Stomach smooth muscle (tissue), 2 donors: ENCODE measurements around the gene SPACA4.
A peak's percentile ranks its signal among the peaks of the same experiment; 100 is the strongest.

ENCODE experiments used
- H3K27ac ChIP-seq: one replicate; pipeline ENCODE4 v1.7.0; 2013; ENCODE audit warnings: mild to moderate bottlenecking, low read length, inconsistent platforms
- H3K27me3 ChIP-seq, 2 donors: one replicate each; pipeline ENCODE4 v1.7.0; 2013; ENCODE audit warnings: low read length in 2 of 2; ENCODE audit not compliant: insufficient read depth in 2 of 2, control insufficient read depth in 1 of 2
- H3K36me3 ChIP-seq, 2 donors: one replicate each; pipeline ENCODE4 v1.7.0; 2013; ENCODE audit warnings: low read length in 2 of 2; ENCODE audit not compliant: control insufficient read depth in 2 of 2, insufficient read depth in 2 of 2
- H3K4me1 ChIP-seq: one replicate; pipeline ENCODE4 v1.7.0; 2013; ENCODE audit warnings: low read length; ENCODE audit not compliant: control insufficient read depth, insufficient read depth
- H3K4me3 ChIP-seq, 2 donors: one replicate each; pipeline ENCODE4 v1.7.0; 2013; ENCODE audit warnings: low read length in 2 of 2
- H3K9ac ChIP-seq, 2 donors: one replicate each; pipeline ENCODE4 v1.7.0; 2013; ENCODE audit warnings: low read length in 2 of 2, mild to moderate bottlenecking in 1 of 2
- H3K9me3 ChIP-seq, 2 donors: one replicate each; pipeline ENCODE4 v1.7.0; 2013; ENCODE audit warnings: low read length in 2 of 2; ENCODE audit not compliant: control insufficient read depth in 2 of 2
- donor health status: healthy.
- donor health status: Pancreatic carcinoma.

Gene SPACA4

DNA sequence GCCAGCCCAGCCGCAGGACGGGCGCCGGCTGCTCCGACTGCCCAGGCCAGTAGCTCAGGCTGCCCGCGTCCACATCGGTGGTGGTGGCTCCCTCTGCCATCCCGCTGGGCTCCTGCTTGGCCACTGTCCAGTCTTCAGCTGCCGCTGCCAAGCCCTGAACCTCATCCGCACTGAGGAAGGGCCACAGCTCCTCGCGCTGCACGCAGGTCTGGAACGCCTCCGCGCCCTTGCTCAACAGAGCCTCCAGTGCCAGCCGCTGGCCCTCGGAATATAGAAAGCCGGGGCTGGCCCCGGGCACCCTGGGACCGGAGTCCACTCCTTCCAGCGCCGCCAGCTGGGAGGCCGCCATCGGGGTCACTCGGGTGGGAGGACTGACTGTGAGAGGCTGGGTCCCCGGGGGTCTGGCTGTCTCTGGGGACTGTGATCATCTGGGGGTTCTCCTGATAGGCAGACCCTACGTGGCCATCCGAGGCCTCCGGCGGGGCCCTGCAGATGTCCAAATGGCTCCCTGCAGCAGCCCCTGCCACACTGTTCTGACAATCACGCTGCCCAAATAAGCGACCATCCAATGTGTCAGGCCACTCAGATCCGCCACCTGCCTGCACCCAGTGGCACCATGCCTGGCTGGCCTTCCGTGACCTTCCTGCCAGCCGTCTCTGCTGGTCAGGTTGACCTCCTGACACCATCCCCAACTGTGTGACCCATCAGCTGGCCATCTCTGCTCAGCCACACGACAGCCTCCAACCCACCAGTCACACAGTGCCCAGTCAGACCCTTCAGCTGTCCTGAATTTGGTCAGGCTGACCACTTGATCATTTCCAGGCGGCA, 6.7 kb downstream of the SPACA4 start:
- H3K4me1 ChIP-seq: peaks cover 22% of the 10 kb centered on the region
- H3K36me3 ChIP-seq: peaks cover 21 to 23% of the 10 kb centered on the region in 2 donors
- no peak overlapping the region for H3K27ac ChIP-seq
- no peak overlapping the region for H3K9ac ChIP-seq
- no peak overlapping the region for H3K4me3 ChIP-seq
- no peaks in the 10 kb centered on the region for H3K9me3 ChIP-seq
- no peaks in the 10 kb centered on the region for H3K27me3 ChIP-seq

DNA sequence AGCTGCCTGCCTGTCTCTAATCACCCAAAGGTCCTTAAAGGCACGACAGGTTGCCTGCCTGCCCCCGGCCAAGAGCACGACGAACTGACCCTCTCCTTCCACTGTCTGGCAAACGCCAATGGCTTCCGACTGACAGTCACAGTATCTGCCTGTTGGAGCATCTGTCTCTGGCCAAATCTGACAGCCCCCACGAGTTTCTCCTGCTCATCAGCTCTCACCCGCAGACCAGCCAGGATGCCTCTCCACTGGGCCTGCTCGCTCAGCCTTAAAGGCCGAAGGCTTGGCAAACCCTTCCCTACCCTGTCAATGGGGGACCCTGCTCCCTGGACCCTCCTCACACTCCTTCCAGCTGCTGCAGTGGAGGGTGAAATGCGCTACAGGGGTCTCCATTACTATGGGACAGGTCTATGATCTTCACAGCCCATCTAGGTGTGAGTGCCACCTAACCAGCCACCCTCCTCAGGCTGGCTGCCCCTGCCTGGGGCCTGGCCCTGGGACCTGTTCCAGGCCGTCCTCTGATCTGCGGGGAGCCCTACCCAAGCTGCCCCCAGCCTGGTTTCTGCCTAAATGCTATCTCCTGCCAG, 7.4 kb downstream of the SPACA4 start:
- no peaks in the 10 kb centered on the region for H3K9me3 ChIP-seq
- H3K4me1 ChIP-seq: peaks cover 25% of the 10 kb centered on the region
- no peaks in the 10 kb centered on the region for H3K27me3 ChIP-seq
- H3K27ac ChIP-seq: no peak overlapping the region
- H3K9ac ChIP-seq: no peak overlapping the region
- no peak overlapping the region for H3K4me3 ChIP-seq
- H3K36me3 ChIP-seq: peaks cover 21 to 23% of the 10 kb centered on the region in 2 donors

DNA sequence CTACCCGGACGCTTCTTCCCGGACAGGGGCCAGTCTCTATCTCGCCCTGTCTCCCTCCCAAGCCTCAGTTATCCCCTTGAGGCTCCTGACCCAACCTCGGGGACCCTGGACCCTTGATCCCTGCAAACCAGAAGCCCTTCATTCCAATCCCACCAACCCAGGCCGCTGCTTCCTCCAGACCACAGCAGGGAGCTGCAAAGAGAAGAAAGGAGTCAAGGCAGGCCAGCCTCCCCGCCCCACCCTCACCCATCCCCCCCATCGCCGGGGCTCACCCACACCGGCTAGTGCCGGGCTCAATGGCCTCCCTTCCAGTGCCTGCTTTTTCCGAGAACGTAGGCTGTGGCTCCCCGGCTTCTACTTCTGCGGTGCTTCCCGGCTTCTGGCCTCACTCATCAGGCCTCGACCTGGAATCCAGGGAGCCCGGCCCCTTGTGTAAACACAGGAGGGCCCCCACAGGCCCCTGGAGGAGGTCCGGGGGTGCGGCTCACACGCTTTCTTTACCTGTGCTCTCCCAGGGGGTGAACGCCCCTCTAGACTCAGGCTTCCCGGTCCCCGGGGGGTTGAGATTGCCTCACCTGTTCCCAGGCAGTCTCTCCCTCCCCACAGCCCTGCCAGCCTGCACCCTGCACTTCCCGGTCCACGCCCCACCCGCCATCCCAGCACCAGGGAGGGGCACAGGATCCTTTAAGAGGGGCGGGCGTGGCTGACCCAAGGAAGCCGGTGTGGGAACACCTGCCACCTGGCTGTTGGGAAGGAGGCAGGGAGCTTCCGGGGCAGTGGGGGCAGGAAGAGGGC, 8.1 kb downstream of the SPACA4 start, which contains the start of gene FAM83E:
Gene FAM83E, minus strand, starts transcription at position 641 of the 795 bp plus-strand sequence. CDS start 1,704 bp downstream, outside the sequence.
- Histone ChIP-seq H3K9ac (no peak within 1 kb of the TSS), H3K27ac (no peak within 1 kb of the TSS), H3K36me3 (peaks cover 21 to 23% of the 10 kb centered on the region in 2 donors)

DNA sequence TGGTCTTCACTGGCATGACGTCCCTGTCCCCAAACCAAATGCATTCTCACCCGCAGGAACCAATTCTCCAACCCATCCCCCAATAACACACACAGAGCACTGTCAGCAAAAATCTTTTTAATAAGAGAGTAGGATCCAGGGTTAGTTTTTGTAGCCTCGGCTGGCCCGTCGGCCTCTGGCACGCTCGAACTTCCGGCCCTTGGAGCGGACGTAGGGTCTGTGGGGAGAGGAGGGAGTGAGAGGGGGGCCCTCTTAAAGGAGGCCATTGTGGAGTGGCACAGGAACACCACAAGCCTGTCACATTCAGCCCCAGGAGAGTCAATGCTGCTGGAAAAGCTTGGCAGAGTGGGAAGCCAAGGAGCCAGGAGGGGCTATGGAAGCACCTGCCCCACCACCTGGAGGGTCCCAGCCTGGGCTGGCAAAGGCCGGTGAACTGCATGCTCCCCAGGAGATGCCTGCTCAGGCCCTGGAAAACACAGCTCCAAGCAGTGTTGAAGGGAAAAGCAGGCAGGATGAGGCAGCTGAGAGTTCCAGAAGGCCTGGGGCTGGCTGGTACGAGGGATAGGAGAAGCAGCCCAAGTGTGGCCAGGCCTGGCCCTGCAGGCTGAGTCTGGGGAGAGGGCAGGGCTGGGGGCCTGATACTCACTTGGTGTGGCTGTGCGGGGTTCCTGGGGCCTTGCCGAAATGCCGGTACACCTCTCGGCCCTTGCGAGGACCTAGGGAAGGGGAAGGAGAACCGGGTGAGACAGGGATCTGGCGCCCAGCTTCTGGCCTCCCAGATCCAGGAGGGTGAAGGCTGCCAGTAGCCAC, 8.9 kb downstream of the SPACA4 start:
- Histone ChIP-seq H3K9ac (no peak overlapping the region), H3K27me3 (no peaks in the 10 kb centered on the region), H3K4me1 (peaks cover 33% of the 10 kb centered on the region), H3K4me3 (no peak overlapping the region), H3K9me3 (no peaks in the 10 kb centered on the region), H3K27ac (no peak overlapping the region), H3K36me3 (peaks cover 21 to 23% of the 10 kb centered on the region in 2 donors)

More for the DNA sequence above, 8.1 kb downstream of the SPACA4 start, which contains the start of gene FAM83E:
- H3K9me3 ChIP-seq: no peaks in the 10 kb centered on the region
- no peaks in the 10 kb centered on the region for H3K27me3 ChIP-seq
- H3K4me1 ChIP-seq: peaks cover 27% of the 10 kb centered on the region
- no peak within 1 kb of the TSS for H3K4me3 ChIP-seq

DNA sequence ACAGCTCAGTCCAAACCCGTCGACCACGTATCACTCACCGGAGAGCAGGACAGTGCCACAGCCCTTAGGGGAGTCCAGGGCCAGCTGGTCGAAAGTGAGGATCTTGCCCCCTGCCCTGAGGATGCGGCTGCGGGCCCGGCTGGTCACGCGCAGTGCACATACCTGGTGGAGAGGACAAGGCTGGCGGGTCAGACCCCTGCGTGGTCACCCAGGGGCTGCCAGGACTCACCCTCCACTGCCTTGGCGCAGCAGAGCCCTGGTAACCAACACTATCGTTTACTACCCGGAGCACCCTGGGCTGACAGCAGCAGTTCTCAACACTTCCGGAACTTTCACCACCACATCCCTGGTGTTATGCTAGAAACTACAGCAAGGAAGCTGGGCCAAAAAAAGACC, 9.5 kb downstream of the SPACA4 start:
- no peak overlapping the region for H3K27ac ChIP-seq
- no peaks in the 10 kb centered on the region for H3K9me3 ChIP-seq
- no peak overlapping the region for H3K4me3 ChIP-seq
- H3K36me3 ChIP-seq: peaks cover 21 to 23% of the 10 kb centered on the region in 2 donors
- no peaks in the 10 kb centered on the region for H3K27me3 ChIP-seq
- peaks cover 33% of the 10 kb centered on the region for H3K4me1 ChIP-seq
- H3K9ac ChIP-seq: no peak overlapping the region

DNA sequence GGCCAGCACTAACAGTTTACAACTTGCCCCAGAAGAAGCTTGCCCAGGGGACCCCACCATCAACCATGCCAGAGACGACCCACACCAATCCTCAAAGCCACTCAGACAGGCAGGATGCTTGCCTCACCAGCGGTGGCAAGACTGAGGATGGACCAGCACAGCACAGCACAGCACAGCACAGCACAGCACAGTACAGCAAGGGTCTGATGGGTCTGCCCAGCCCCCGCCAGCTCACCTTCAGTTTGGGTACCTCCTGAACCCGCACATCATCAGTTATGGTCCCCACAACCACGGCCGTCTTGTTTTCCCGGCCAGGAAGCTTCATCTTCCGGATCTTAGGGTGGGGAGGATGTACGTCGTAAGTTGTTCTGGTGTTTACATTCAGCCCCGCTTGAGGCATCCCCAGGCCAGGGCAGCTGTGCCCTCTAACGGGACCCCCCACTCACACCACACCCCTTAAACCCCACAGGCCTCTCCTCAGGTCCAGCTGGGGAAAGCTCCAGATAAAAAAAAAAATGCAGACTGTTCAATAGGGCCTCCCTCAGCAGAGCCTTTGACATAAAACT, 10.0 kb downstream of the SPACA4 start:
- no peak overlapping the region for H3K4me3 ChIP-seq
- H3K9me3 ChIP-seq: no peaks in the 10 kb centered on the region
- peaks cover 33% of the 10 kb centered on the region for H3K4me1 ChIP-seq
- H3K27me3 ChIP-seq: no peaks in the 10 kb centered on the region
- no peak overlapping the region for H3K9ac ChIP-seq
- H3K36me3 ChIP-seq: peaks cover 21 to 23% of the 10 kb centered on the region in 2 donors
- H3K27ac ChIP-seq: no peak overlapping the region

DNA sequence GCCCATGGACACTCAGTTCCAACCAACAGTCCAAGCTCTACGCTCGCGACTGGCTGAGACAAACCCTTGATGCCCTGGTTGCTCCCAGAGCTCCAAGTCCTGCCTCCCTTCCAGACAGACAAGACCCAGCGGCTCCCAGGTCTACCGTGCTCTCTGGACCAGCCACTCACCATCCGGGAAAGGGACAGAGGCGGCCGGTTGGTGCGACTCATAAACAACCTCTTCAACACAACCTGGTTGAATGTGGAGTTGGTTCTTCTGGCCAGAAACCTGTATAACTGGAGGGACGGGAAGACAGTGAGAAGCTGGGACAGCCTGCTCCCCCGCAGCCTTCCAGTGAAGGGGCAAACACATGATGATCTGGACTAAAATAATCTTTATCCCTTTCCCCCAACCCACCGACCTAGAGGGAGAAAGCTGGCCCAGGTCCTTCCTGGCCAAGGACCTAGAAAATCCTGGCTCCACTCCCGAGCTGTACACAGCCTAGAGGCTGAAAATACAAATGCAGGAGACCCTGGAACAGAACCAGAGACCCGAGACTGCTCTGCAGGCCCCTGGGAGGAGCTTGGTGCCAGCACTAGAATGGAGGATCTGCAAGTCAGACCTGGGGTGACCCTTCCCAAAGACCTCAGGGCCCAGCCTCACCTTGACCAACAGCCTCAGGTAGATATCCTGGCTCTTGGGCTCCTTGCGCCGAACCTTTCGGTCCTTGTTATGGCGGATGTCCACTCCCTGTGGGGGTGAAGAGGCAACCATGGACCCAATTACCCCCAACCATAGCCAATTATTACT, 10.8 kb downstream of the SPACA4 start:
- peaks cover 33% of the 10 kb centered on the region for H3K4me1 ChIP-seq
- H3K4me3 ChIP-seq: peak overlapping the region; percentile 96 to 98
- H3K9ac ChIP-seq: peak overlapping the region; percentile 95 to 99
- no peak overlapping the region for H3K27ac ChIP-seq
- H3K36me3 ChIP-seq: peaks cover 21 to 23% of the 10 kb centered on the region in 2 donors
- no peaks in the 10 kb centered on the region for H3K27me3 ChIP-seq
- H3K9me3 ChIP-seq: no peaks in the 10 kb centered on the region

DNA sequence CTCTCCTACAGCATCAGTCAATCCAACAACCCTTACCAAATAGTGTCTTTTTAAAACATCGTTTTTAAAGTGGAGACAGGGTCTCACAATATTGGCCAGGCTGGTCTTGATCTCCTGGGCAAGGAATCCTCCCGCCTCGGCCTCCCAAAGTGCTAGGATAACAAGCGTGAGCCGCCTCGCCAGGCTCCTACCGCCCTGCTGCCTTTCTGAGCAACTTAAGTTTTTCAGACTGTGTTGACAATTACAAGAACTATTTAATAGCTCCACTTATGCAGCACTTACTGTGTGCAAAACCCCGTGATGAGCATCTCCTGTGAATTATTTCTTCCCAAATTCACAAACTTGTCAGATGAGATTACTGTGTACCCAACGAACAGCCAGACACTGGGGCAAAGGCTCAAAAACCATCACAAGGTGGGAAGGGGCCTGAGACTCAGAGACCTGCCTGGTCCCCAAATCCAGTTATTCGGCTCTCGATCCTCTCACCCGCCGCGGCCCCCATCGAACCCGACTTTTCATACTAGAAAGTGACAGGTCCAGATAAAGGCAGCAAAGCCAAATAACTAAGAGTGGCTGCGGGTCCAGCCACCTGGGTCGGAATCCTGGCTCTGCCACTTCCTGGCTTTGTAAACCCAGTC, 11.9 kb downstream of the SPACA4 start:
- H3K9ac ChIP-seq: peak overlapping the region; percentile 95 to 99
- peak overlapping the region; percentile 85 for H3K27ac ChIP-seq
- H3K4me1 ChIP-seq: peaks cover 39% of the 10 kb centered on the region
- peaks cover 21 to 23% of the 10 kb centered on the region in 2 donors for H3K36me3 ChIP-seq
- peak overlapping the region; percentile 96 to 98 for H3K4me3 ChIP-seq
- H3K27me3 ChIP-seq: no peaks in the 10 kb centered on the region
- no peaks in the 10 kb centered on the region for H3K9me3 ChIP-seq
